Ishikawa (cell line): ENCODE data around the gene ATP11A.

Experiments
- CEBPB ChIP-seq: IDR thresholded peaks from 2 replicates; pipeline ENCODE4 v1.6.1; 2012
- CREB1 ChIP-seq: IDR thresholded peaks from 2 replicates; pipeline ENCODE4 v1.6.1; 2012; ENCODE audit warnings: low read depth
- EGR1 ChIP-seq: IDR thresholded peaks from 2 replicates; pipeline ENCODE4 v1.6.1; 2012
- EP300 ChIP-seq: IDR thresholded peaks from 2 replicates; pipeline ENCODE4 v1.6.1; 2012; ENCODE audit warnings: borderline replicate concordance
- FOXM1 ChIP-seq: IDR thresholded peaks from 2 replicates; pipeline ENCODE4 v1.6.1; 2012; ENCODE audit warnings: low read depth, borderline replicate concordance
- MAX ChIP-seq: IDR thresholded peaks from 2 replicates; pipeline ENCODE4 v1.6.1; 2012
- NFIC ChIP-seq: IDR thresholded peaks from 2 replicates; pipeline ENCODE4 v1.6.1; 2012
- RAD21 ChIP-seq: IDR thresholded peaks from 2 replicates; pipeline ENCODE4 v1.6.1; 2012; ENCODE audit warnings: low read depth
- REST ChIP-seq: IDR thresholded peaks from 2 replicates; pipeline ENCODE4 v1.6.1; 2012; ENCODE audit warnings: low read depth, mild to moderate bottlenecking
- TAF1 ChIP-seq: IDR thresholded peaks from 2 replicates; pipeline ENCODE4 v1.6.1; 2012; ENCODE audit warnings: low read depth, mild to moderate bottlenecking
- TCF12 ChIP-seq: IDR thresholded peaks from 2 replicates; pipeline ENCODE4 v1.6.1; 2012; ENCODE audit warnings: low read depth
- TEAD4 ChIP-seq: IDR thresholded peaks from 2 replicates; pipeline ENCODE4 v1.6.1; 2012
- USF1 ChIP-seq: IDR thresholded peaks from 2 replicates; pipeline ENCODE4 v1.6.1; 2012
- YY1 ChIP-seq: IDR thresholded peaks from 2 replicates; pipeline ENCODE4 v1.6.1; 2012; ENCODE audit warnings: low read depth
- ZBTB7A ChIP-seq: IDR thresholded peaks from 2 replicates; pipeline ENCODE4 v1.6.1; 2012; ENCODE audit warnings: low read depth

The ATP11A gene

GRCh38 chr13:112926003-112926402 is 236.2 kb downstream of the ATP11A start:
- TF ChIP-seq FOXM1 = no peak
- no peak for TF ChIP-seq CREB1

- TF ChIP-seq RAD21 (no peak), USF1 (no peak), YY1 (no peak), TEAD4 (no peak), CREB1 (no peak), REST (no peak), FOXM1 (no peak), TCF12 (no peak), ZBTB7A (no peak), TAF1 (no peak), MAX (no peak), CEBPB (no peak), EP300 (no peak), EGR1 (no peak), NFIC (no peak)
Measured at GRCh38 chr13:112926993-112927392, 237.2 kb downstream of the ATP11A start.

GRCh38 chr13:112928020-112928971 is 238.5 kb downstream of the ATP11A start:
- no peak for TF ChIP-seq ZBTB7A
- TF ChIP-seq TCF12 = no peak
- TF ChIP-seq NFIC = no peak
- no peak for TF ChIP-seq TAF1
- TF ChIP-seq REST = no peak
- no peak for TF ChIP-seq EP300
- TF ChIP-seq CEBPB = no peak

- no peak for TF ChIP-seq EGR1
- no peak for TF ChIP-seq TEAD4
- no peak for TF ChIP-seq CREB1
- no peak for TF ChIP-seq MAX
- TF ChIP-seq REST = no peak
- TF ChIP-seq FOXM1 = no peak
Measured at GRCh38 chr13:112928972-112929782, 239.3 kb downstream of the ATP11A start.

GRCh38 chr13:112929783-112930055 is 239.9 kb downstream of the ATP11A start:
- TF ChIP-seq USF1 (no peak), REST (no peak), MAX (no peak), NFIC (no peak), EP300 (no peak), TEAD4 (no peak), TCF12 (no peak), CEBPB (no peak), TAF1 (no peak), EGR1 (no peak)
